Activated CD4-positive, alpha-beta T cell treated with anti-CD3 and anti-CD28 coated beads, Interleukin-2, Interleukin-4, amounts not matched to agents 100 ng/mL and 50 ng/mL, durations not matched to agents 16 hours and 8 hours (primary cell): ENCODE measurements around the gene ITGB3.
"Not testable (repeated sequence)": the region's sequence is repeated elsewhere in the genome, so short reads cannot be mapped to it uniquely, and the experiment has no call there.

ENCODE experiments used
- DNase-seq: peaks from one replicate; pipeline ENCODE4 v3.0.0-alpha.2; 2020; ENCODE audit warnings: low spot score

ITGB3 gene

DNA sequence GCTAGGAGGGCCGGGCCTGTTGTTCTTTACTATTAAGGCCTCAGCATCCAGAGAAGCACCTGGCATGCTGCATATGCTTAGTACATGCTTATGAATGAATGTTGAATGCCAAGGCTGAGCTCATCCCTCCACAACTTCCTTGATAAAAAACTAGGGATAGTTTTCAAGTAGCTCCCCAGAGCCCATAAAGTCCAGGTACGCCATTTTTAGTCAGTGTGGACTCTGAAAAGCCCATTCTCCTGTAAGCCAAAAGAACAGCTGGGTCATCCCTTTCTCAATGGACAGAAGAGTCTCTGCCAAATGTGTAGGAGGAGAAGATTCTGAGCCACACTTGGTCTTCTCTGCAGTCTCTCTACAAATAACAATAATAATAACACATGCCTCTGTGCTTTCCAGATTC lies 8.9 kb upstream of the ITGB3 start:
- no peak for DNase-seq

DNA sequence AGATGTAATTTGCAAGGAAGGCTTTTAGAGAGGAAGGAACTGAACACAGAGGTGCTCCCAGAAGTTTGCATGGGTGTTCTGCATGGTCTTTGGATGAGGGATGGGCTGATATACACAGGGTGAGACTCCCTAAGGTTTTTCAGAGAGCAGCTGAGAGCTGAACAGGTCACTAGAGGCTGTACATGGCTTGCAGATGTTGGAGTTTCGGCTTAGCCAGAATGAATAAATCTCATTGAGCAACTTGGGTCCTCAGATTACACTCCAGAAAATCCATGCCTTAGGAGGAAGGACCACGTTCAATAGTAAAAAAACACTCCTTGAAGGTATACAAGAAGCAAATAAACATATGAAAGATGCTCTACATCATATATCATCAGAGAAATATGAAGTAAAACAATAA lies 7.5 kb upstream of the ITGB3 start:
- DNase-seq: no peak

DNA sequence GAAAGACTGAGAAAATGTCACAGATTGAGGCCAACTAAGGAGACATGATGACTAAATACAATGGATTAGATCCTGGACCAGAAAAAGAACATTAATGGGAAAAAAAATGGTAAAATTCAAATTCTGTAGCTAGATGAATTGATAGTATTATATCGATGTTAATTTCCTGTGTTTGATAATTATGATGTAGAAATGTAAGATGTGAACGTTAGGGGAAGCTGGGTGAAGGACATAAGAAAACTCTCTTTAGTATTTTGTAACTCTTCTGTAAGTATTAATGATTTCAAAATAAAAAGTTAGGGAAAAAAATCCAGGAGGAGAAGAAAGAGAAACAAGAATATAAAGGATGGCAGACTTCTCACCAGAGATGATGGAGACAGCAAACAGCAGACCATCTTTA lies 2.8 kb upstream of the ITGB3 start:
- no peak for DNase-seq

DNA sequence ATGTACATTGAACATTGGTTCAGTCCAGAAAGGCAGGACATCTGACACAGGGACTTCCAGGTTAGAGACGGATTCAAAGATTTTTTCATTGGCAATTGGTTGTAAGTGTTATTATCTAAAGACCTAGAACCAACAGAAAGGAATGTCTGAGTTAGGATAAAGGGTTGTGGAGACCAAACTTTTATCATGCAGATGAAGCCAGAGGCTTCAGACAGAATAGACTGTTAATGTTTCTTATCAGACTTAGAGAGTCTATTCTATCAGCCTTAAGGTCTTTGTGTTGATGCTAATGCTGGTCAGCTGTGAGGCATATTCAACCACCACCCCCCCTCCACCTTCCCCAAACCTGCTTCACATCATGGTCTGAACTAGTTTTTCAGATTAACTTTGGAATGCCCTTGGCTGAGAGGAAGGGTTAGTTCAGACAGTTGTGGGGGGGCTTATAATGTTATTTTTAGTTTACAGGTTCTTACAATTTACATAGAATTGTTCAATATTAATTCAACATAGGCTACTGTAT lies 2.1 kb upstream of the ITGB3 start:
- DNase-seq: no peak

DNA sequence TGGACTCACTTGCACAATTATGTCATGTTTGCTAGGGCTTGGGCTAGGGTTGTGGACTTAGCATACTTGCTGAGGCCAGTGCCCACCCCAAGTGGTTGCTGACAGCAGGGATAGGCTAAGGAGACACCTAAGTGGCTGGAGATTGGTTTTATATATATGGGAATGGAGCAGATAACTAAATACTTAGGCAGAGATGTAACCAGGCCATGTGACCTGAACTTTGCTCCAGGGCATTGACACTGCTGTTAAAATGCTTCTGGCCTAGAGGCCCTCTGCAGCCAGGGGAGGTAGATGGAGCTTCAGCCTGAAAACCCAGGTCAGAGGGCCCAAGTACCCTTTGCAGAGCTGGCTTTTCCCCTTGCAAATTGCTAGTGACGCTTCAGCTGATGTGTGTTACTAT lies 1.4 kb upstream of the ITGB3 start:
- no peak for DNase-seq

DNA sequence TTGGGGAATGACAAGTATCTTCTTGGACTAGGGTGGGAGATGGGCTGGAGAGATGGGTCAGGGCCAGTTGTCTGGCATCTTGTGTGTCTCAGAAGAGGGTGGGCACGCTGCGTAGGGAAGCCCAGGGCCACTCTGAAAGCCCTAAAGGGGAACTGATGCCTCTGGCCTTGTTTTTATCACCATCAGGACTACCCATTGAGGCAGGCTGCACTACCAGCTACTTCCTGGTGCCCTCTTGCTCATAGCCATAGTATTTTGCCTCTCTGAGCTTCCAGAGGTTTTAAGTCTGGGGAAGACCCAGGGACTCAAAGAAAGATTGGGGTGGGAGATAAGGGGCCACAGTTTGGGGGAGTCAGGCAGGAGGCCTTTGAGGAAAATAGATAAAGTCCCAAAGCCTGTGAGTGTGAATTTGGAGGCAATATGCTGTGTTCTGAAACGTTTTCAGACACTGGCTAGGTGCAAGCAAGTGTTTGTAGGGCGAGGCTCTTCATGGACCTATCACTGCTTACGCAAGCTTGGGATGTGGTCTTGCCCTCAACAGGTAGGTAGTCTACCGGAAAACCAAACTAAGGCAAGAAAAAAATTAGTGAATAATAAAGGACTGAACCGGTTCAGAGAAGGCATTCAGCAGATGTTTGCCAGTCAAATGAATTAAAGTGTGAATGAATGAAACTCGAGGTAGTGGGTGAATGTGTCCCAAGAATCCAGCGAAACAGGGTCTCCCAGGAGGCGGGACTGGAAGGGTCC lies 688 bp upstream of the ITGB3 start:
- DNase-seq: no peak

DNA sequence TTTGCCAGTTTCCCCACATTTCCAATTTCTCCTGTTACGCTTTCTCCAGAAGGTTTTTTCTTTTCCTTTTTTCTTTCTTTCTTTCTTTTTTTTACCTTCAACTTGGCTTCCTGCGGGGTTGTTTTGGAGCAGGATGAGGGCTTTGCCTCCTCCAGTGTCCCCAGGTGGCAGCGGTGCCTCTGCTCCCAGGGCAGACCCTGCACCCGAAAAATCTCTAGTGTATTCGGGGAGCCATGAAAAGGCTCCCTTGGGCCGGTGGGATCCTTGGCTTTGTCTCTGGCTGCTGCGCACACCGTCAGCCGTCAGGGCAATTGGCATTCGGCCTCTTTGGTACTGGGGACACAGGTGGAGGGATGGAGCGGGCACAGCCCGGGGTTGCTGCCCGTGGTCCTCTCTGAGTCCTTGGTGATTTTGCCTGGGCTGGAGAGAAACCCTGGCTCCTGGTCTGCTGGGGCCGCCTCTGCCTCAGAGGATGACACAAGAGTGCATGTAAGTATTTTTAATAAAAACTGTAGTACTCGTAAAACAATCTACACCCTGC lies 846 bp downstream of the ITGB3 start:
- DNase-seq: no peak

DNA sequence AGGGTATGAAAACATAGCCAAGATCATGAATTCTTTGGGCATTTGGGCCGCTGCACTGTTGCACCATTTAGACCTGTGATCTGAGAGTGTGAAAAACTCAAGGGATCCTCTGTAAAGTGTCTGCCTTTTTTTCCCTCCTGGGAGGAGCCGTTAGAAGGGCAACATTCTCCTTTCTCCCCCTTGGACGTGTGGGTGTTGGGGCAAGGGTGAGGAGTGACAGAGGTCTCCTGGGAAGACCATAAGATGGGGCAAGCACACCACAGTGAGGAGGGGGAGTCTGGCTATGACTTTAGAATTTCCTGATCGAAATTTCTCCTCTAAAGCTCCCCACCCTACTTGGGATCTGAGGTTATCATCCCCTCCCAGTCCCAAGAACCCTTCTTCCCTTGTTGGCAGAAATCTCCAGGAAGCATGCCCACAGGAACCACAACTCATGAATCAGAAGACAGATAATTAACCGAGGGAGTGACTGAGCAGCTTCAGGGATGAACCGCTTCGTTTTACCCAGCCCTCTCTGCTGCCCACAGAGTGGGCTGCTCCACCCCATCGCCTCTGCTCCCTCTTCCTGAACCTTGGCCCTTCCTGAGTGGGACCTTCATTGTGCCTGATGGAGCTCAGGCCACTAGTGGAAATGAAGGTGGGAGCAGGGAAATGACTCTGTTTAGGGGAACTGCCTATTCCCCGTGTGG lies 4.2 kb downstream of the ITGB3 start:
- no peak for DNase-seq

DNA sequence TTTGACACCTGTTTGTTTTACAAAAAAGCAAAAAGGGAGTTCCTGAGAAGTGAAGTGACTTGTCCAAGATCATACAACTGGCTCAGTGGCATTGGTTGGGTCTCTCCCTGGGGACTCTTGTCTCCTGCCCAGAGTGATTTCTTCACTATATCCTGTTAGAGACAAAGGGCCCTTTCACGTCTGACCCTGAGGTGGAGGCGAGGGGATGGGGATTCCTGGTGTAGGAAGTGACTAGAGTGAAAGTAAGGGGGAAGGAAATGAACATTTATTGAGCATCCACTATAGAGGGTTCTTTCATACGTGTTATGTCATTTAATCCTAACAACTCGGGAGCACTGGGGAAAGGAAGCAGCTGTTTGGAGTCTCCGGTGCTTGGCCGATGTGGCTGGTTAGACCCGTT lies 9.0 kb downstream of the ITGB3 start:
- DNase-seq: no peak

DNA sequence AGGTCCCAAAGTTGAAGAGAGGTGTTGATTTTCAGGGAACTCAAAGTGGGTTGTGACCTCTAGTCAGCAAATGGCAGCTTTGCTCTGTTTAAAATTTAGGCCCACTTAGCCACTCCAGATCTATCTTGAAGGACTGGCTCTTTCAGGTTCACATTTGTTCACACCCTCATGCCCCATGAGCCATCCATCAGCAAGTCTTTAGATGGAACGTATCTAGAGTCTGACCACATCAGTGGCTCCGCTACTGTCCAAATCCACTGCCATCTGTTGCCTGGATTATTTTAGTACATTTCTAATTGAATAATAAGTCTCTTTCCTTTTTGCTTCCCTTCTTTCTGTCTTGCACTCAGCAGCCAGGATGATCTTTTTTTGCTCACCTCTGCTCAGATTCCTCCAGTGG lies 10.5 kb downstream of the ITGB3 start:
- DNase-seq: no peak

DNA sequence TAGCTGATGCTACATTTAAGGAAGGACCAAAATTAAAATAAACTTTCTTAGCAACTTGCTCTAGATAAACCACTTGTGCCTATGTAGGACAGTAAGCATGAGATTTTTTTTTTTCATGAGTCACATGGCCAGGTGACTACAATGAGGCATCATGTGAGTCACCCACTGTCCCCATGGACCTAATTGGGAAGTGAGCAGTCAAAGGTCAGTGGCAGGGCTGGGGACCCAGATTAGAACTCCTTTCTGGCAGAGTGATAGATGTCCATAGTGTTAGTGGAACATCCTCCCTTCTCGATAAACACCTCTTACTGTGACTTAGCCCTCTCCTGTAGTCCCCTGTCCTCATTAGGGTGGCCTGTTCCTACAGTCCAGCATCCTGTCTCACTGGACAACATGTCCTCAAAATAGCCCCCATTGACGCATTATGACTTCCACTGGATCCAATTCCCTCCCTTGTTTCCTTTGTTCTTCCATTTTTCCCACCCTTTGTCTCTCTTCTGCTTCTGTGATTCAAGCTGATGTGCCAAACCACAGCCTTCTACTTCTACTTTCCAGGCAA lies 12.4 kb downstream of the ITGB3 start:
- DNase-seq: no peak

DNA sequence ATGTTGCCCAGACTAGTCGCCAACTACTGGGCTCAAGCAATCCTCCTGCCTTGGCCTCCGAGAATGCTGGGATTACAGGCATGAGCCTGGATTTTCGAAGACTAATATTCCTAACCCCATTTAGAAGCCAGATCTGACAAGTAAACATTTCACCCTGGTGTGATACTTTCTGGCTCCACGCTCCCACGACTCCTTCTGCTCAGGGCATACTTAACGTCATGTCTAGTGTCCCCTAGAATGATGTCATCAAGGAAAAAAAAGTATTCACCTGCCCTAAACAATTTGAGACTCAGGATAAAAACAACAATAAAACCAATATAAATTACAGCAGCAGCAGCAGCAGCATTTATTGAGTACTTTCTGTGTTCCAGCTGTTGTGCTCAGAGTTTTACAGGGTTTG lies 13.2 kb downstream of the ITGB3 start:
- no peak for DNase-seq

DNA sequence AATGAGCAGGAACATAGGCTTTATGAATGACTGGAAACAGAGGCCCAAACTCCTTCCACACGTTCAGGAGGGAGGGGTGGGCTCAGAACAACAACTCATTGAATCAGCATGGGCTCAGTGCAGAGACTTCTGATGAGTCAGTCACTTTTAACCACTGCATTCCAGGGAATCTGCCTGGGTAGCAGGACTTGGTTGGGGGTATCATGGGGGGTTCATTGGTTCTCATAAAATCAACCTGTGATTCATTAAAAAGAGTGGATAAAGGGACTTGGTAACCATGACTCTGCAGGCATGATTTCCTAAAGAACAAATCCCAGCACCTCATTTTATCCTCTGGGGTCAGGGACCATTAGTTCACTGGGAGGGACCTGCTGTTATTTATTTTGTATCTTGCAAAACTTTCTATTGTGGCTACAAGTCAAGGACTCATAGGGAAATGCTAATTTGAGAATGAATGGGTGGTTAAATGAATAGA lies 13.8 kb downstream of the ITGB3 start:
- DNase-seq: no peak

DNA sequence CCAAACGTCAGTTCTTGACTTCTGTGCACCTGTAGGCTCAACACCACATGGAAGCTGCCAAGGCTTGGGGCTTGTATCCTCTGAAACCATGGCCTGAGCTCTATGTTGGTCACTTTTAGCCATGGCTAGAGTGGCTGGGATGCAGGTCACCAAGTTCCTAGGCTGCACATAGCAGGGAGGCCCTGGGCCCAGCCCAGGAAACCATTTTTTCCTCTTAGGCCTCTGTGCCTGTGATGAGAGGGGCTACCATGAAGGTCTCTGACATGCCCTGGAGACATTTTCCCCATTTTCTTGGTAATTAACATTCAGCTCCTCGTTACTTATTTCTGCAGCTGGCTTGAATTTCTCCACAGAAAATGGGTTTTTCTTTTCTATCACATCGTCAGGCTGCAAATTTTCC lies 15.3 kb downstream of the ITGB3 start:
- DNase-seq: not testable (repeated sequence)

DNA sequence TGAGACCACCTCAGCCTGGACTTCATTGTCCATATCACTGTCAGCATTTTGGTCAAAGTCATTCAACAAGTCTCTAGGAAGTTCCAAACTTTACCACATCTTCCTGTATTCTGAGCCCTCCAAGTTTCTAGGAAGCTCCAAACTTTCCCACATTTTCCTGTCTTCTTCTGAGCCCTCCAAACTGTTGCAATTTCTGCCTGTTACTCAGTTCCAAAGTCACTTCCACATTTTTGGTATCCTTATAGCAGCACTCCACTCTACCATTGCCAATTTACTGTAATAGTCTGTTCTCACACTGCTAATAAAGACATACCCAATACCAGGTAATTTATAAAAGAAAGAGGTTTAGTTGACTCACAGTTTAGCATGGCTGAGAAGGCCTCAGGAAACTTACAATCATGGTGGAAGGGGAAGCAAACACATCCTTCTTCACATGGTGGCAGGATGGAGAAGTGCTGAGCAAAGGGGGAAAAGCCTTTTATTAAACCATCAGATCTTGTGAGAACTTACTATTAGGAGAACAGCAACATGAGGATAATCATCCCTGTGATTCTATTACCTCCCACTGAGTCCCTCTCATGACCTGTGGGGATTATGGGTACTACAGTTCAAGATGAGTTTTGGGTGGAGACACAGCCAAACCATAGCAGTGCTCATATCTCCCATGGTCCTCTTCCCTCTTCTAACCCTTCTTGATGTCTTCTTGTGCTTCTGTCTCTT lies 16.1 kb downstream of the ITGB3 start:
- DNase-seq: not testable (repeated sequence)

DNA sequence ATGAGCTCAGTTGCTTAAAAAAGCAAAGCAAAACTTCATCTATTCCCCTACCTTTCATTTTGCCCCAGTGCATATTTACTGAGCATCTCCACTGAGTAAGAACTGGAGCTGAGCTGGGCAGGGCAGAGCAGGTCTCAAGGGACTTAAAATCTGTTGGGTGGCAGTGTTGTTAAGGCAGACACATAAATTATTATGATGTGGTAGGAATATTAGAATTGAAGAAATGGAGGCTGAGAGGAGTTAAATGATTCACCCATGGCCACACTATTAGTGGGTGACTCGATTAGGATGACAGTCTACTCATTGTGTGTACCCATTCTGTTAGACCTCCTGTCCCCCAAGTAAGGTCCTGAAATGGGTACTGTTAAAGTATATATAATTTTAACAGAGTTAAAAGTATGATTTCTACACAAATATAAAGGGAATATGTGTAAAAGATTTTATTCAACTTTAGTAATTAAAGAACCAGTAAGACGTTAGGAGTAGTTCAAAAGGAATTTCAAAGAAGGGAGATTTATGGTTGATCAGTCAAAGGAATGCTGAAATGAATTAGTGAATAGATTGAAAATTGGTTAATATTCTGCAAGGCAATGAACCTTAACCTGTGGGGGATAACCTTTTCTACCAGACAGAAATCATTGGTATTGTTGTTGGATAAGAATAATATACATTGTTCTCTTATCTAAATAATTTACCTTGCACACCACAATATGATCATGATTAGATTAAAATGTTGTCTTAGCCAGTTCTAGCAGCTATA lies 17.5 kb downstream of the ITGB3 start:
- no peak for DNase-seq

DNA sequence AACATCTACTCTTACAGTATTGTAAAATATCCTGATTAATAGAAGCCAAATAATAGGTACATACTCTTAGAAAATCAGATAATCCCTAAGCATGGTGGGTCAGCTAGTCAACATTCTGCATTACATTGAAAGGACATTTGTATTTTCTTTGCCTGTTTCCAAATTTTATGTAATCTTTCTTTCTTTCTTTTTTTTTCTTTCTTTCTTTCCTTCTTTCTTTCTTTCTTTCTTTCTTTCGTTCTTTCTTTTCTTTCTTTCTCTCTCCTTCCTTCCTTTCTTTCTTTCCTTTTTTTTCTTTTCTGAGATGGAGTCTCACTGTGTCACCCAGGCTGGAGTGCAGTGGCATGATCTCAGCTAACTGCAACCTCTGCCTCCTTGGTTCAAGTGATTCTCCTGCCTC lies 18.9 kb downstream of the ITGB3 start:
- DNase-seq: no peak

DNA sequence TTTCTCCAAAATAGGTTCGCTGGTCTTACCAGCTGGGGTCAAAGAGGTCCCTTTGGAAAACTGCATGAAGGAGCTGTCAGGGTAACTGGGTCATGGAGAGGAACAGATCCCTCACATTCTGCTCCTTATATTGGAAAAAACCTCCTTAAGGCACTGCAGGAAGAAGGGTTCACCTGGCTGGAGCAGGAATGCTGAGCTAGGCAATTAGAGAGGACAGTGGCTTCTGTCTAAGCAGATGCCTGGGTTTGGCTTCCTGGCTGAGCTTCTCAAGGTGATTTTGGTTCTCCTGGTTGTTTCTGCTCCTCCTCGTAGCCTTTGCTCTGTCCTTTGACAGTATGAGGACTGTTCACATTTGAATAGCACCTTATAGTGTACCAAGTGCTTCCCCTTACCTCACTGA lies 19.6 kb downstream of the ITGB3 start:
- DNase-seq: no peak

DNA sequence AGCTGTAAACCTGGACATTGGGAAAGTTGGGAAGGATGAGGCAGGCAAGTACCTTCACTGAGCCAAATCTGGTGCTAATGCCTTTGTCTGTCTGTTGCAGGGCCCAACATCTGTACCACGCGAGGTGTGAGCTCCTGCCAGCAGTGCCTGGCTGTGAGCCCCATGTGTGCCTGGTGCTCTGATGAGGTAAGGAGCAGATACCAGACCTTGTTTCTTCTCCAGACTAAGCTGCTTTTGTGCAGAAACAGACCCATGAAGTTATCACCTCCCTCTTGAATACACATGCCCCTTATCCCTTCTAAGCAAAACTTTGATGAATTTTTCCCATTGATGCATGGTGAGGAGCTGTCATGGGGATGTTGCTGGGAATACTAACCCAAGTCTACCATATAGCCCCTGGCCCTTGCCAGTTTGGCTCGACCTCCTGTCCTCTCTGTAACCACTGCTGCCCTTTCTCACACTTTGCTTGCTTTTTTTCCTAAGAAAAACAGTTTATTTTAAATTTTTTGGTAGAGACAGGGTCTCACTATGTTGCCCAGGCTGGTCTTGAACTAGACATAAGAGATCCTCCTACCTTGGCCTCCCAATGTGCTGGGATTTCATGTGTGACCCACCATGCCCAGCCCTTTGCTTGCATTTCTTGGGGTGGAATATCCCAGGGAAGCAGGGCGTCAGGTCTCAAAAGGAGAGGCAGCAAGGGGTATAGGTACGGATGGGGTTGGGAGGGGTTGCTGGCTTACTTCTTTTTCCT lies 20.9 kb downstream of the ITGB3 start:
- DNase-seq: no peak

DNA sequence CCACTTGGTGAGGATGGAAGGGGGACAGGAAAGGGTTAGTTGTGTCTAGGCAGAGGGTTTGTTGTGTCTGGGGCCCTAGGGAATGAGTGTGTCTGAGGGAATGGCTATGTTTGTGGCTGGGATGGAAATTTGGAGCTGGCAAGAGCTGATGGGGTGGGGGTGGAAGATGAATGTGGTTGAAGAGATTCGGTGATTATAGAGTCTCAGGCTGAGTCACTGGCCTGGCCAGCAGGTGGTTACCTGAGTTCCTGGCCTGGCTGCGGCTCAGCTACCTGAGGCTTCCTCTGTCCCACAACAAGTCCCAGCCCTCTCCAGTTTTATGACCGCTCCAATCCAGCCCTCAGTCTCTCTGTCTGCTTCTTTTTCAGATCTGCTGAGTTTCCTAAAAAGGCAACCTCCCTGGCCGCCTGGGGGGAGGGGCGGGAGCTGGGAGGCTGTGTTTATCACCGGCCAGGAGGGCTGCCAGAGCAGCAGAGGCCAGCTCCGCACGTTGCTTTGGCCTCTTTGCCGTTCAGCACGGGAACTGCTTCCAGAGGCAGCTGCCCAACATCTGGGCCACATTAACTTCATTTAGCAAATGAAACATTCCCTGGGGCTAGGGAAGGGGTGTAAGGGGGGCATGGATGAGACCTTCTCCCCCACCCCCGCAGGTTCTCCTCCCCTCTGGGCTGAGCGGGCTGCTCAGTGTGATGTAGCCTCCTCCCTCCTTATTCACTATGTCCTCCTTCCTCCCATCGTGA lies 21.8 kb downstream of the ITGB3 start:
- no peak for DNase-seq
